HepG2 (cell line): Measurements from ENCODE around the gene SHF. TPM values are rescaled to one million over a fixed set of nuclear protein-coding genes. Genes with fewer than 3 reads are reported as not detected.

Source experiments
- JUN ChIP-seq: sonication (generic); formaldehyde crosslinking; IDR thresholded peaks from 2 replicates; pipeline ENCODE4 v1.4.0; 2020; ENCODE audit warnings: mild to moderate bottlenecking, missing genetic modification reagents
- RAD21 ChIP-seq: fragments of 450-650 bp; formaldehyde crosslinking; IDR thresholded peaks from 2 replicates; pipeline ENCODE4 v1.5.0; 2020; ENCODE audit warnings: mild to moderate bottlenecking
- RNF2 ChIP-seq: fragments of 450-650 bp; conservative IDR thresholded peaks from 2 replicates; pipeline ENCODE4 v1.6.1; 2016; ENCODE audit warnings: low read depth
- U2AF2 ChIP-seq: fragments of 200-400 bp; formaldehyde crosslinking; IDR thresholded peaks from 2 replicates; pipeline ENCODE4 v1.6.1; 2017; ENCODE audit warnings: low read depth, mild to moderate bottlenecking, low read length
- YEATS4 ChIP-seq: sonication (generic); formaldehyde crosslinking; IDR thresholded peaks from 2 replicates; pipeline ENCODE4 v1.4.0; 2020; ENCODE audit warnings: missing genetic modification reagents, borderline replicate concordance
- ZBTB1 ChIP-seq: sonication (generic); formaldehyde crosslinking; IDR thresholded peaks from 2 replicates; pipeline ENCODE4 v1.4.0; 2020; ENCODE audit warnings: missing genetic modification reagents, borderline replicate concordance
- ZNF160 ChIP-seq: sonication (generic); formaldehyde crosslinking; IDR thresholded peaks from 2 replicates; pipeline ENCODE4 v1.8.0; 2022; ENCODE audit warnings: mild to moderate bottlenecking, inconsistent platforms, missing genetic modification reagents
- ZNF547 ChIP-seq: sonication (generic); formaldehyde crosslinking; IDR thresholded peaks from 2 replicates; pipeline ENCODE4 v1.5.1; 2020; ENCODE audit warnings: mild to moderate bottlenecking, missing genetic modification reagents
- ZNF607 ChIP-seq: sonication (generic); formaldehyde crosslinking; IDR thresholded peaks from 2 replicates; pipeline ENCODE4 v1.5.1; 2020; ENCODE audit warnings: missing genetic modification reagents, mild to moderate bottlenecking, borderline replicate concordance
- polyA plus RNA-seq, 8 experiments: library from polyadenylated mRNA; depleted of rRNA in 3 of 8; stranded (reverse) in 7 of 8; unstranded in 1 of 8; fragments of >200 nt; fragmentation: Illumina TruSeq in 4 of 8; extraction: Trizol in 4 of 8; gene quantifications; 2 replicates each; pipeline versions ENCODE4 v1.2.1 to v1.2.3, GENCODE V29; 2011 to 2016; ENCODE audit warnings: low read depth in 4 of 8, missing spikeins in 1 of 8, mixed read lengths in 1 of 8; ENCODE audit not compliant: insufficient read depth in 1 of 8
- total RNA-seq, 5 experiments: library from RNA; depleted of rRNA; stranded (reverse); fragments of >200 nt; fragmentation: Illumina TruSeq; extraction: Trizol; gene quantifications; 2 replicates each; pipeline ENCODE4 v1.2.3, GENCODE V29; 2016; ENCODE audit warnings: low read depth in 1 of 5
- TF ChIP-seq, protein P1 (sequence below): sonication (generic); formaldehyde crosslinking; IDR thresholded peaks from 2 replicates; pipeline ENCODE4 v1.5.1; 2020; ENCODE audit warnings: mild to moderate bottlenecking, missing genetic modification reagents, borderline replicate concordance
- TF ChIP-seq, protein P2 (sequence below): sonication (generic); formaldehyde crosslinking; IDR thresholded peaks from 2 replicates; pipeline ENCODE4 v1.4.0; 2020; ENCODE audit warnings: missing genetic modification reagents
- TF ChIP-seq, protein P3 (sequence below): IDR thresholded peaks from 2 replicates; pipeline ENCODE4 v1.6.1; 2012; ENCODE audit warnings: inconsistent platforms
- TF ChIP-seq, protein P4 (sequence below): sonication (generic); formaldehyde crosslinking; IDR thresholded peaks from 2 replicates; pipeline ENCODE4 v1.5.0; 2020; ENCODE audit warnings: missing genetic modification reagents
- TF ChIP-seq, protein P5 (sequence below): sonication (generic); formaldehyde crosslinking; IDR thresholded peaks from 2 replicates; pipeline ENCODE4 v1.4.0; 2020; ENCODE audit warnings: mild to moderate bottlenecking, missing genetic modification reagents
- TF ChIP-seq, protein P6 (sequence below): sonication (generic); formaldehyde crosslinking; IDR thresholded peaks from 2 replicates; pipeline ENCODE4 v1.4.0; 2020; ENCODE audit warnings: mild to moderate bottlenecking, missing genetic modification reagents

Gene SHF
- total and polyA plus RNA-seq, 2 of the 13 experiments (the other 11 are each of a cell fraction or from before 2014, with no cell fraction given), result 20.9 to 25.5 TPM

DNA sequence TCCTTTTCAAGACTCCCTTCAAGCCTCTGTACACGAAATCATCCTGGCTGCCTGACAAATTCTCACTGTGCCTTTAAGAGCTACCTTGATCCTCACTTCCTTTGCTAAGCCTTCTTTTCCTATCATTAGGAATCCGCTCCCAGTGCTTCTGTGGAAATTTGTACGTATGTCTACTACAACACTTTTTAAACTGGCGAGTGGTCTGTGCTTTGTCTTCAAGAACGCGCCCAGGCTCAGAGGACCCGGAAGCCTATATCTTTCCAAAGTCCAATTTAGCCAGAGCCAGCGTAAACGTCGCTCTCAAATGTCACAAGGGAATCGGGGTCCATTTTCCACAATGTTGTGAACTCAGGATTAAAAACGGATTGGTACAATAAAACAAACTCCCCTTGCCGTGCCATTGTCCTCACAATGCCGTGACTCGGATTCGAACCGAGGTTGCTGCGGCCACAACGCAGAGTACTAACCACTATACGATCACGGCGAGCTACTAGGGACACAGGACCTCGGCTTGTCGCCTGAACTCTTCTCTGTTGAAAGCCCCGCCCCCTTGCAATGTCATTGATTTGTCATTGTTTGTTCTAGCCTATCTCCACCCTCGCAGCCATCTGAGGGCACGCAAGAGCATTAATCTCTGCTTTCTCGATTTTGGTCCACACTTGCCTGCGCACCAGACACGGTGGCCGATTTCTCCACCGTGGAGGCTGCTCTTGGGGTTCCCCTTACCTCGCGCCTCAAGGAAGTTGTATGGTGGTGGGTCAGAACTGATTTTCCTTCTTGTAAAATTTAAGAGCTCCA lies 12.4 kb upstream of the SHF start (continued):
- TF ChIP-seq, protein P1, sequence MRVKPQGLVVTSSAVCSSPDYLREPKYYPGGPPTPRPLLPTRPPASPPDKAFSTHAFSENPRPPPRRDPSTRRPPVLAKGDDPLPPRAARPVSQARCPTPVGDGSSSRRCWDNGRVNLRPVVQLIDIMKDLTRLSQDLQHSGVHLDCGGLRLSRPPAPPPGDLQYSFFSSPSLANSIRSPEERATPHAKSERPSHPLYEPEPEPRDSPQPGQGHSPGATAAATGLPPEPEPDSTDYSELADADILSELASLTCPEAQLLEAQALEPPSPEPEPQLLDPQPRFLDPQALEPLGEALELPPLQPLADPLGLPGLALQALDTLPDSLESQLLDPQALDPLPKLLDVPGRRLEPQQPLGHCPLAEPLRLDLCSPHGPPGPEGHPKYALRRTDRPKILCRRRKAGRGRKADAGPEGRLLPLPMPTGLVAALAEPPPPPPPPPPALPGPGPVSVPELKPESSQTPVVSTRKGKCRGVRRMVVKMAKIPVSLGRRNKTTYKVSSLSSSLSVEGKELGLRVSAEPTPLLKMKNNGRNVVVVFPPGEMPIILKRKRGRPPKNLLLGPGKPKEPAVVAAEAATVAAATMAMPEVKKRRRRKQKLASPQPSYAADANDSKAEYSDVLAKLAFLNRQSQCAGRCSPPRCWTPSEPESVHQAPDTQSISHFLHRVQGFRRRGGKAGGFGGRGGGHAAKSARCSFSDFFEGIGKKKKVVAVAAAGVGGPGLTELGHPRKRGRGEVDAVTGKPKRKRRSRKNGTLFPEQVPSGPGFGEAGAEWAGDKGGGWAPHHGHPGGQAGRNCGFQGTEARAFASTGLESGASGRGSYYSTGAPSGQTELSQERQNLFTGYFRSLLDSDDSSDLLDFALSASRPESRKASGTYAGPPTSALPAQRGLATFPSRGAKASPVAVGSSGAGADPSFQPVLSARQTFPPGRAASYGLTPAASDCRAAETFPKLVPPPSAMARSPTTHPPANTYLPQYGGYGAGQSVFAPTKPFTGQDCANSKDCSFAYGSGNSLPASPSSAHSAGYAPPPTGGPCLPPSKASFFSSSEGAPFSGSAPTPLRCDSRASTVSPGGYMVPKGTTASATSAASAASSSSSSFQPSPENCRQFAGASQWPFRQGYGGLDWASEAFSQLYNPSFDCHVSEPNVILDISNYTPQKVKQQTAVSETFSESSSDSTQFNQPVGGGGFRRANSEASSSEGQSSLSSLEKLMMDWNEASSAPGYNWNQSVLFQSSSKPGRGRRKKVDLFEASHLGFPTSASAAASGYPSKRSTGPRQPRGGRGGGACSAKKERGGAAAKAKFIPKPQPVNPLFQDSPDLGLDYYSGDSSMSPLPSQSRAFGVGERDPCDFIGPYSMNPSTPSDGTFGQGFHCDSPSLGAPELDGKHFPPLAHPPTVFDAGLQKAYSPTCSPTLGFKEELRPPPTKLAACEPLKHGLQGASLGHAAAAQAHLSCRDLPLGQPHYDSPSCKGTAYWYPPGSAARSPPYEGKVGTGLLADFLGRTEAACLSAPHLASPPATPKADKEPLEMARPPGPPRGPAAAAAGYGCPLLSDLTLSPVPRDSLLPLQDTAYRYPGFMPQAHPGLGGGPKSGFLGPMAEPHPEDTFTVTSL (CRISPR knock-in tag), result 0 out of 2 replicates have a peak, but pooled peaks have one; percentile 27
- TF ChIP-seq, protein P2, sequence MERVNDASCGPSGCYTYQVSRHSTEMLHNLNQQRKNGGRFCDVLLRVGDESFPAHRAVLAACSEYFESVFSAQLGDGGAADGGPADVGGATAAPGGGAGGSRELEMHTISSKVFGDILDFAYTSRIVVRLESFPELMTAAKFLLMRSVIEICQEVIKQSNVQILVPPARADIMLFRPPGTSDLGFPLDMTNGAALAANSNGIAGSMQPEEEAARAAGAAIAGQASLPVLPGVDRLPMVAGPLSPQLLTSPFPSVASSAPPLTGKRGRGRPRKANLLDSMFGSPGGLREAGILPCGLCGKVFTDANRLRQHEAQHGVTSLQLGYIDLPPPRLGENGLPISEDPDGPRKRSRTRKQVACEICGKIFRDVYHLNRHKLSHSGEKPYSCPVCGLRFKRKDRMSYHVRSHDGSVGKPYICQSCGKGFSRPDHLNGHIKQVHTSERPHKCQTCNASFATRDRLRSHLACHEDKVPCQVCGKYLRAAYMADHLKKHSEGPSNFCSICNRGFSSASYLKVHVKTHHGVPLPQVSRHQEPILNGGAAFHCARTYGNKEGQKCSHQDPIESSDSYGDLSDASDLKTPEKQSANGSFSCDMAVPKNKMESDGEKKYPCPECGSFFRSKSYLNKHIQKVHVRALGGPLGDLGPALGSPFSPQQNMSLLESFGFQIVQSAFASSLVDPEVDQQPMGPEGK (CRISPR knock-in tag), result 0 out of 2 replicates have a peak, but pooled peaks have one; percentile 24
- no peak for TF ChIP-seq ZNF160
- TF ChIP-seq ZBTB1 (CRISPR knock-in tag), result no peak
- TF ChIP-seq YEATS4, result peak; percentile 62; the same call in 1 of the 2 replicates
- TF ChIP-seq RNF2, result no peak
- peak; percentile 72 for TF ChIP-seq JUN (CRISPR knock-in tag)
- TF ChIP-seq RAD21 (CRISPR knock-in tag), result 0 out of 2 replicates have a peak, but pooled peaks have one; percentile 14
- TF ChIP-seq, protein P3, sequence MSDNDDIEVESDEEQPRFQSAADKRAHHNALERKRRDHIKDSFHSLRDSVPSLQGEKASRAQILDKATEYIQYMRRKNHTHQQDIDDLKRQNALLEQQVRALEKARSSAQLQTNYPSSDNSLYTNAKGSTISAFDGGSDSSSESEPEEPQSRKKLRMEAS, result peak; percentile 36; the same call in 1 of the 2 replicates
- TF ChIP-seq U2AF2, result no peak
- TF ChIP-seq ZNF607 (CRISPR knock-in tag), result no peak
- TF ChIP-seq ZNF547 (CRISPR knock-in tag), result no peak; the same call in 1 of the 2 replicates
- TF ChIP-seq, protein P4, sequence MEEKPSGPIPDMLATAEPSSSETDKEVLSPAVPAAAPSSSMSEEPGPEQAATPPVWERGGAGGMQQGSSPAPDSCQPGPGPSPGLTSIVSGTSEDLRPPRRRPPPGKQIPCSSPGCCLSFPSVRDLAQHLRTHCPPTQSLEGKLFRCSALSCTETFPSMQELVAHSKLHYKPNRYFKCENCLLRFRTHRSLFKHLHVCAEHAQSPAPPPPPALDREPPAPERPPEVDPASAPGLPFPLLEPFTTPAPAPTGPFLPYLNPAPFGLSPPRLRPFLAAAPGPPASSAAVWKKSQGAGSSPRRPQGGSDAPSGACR (CRISPR knock-in tag), result peak; percentile 39; the same call in 1 of the 2 replicates
- TF ChIP-seq, protein P5, sequence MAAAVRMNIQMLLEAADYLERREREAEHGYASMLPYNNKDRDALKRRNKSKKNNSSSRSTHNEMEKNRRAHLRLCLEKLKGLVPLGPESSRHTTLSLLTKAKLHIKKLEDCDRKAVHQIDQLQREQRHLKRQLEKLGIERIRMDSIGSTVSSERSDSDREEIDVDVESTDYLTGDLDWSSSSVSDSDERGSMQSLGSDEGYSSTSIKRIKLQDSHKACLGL, result no peak
- TF ChIP-seq, protein P6, sequence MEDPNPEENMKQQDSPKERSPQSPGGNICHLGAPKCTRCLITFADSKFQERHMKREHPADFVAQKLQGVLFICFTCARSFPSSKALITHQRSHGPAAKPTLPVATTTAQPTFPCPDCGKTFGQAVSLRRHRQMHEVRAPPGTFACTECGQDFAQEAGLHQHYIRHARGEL (CRISPR knock-in tag), result no peak
